CD4-positive, alpha-beta T cell treated with Interferon gamma for 1 hour (primary cell): ENCODE results near the gene SERTAD3.

ENCODE experiments used
- DNase-seq: peaks from one replicate; pipeline ENCODE4 v3.0.0-alpha.2; 2020

Gene SERTAD3

GRCh38 chr19:40407714-40408597 is 36.2 kb downstream of the SERTAD3 start:
- no peak for DNase-seq

DNA sequence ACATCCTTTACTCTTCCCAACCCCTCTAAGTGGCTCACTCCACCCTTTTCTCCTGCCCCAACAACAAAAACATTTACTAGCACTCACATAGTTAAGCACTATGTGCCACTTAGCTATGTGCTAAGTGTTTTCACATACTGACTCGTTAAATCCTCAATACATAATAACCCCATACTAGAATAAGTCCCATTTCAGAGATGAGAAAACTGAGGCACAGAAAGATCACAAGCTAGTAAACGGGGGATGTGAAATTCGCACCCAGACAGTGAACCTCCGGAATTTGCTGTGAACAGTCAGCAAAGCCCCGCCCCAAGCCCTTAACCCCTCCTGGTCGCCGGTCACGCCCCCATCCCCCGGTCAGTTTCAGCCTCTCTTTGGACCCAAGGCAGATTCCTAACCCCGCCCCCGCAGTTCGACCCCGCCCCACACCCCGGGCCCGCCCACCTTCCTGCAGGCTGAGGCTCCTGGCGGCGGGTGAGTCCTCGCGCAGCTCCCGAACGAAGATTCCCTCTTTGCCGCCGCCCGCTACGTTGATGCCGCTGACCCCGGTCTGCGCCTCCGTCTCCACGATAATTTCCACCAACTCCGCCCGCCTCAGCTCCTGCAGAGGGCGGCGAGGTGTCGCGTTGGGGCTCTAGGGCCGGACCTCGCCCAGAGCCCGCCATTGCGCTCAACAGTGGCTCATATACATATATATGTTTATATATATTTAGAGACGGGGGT is 40.7 kb downstream of the SERTAD3 start:
- DNase-seq: peak; percentile 85

DNA sequence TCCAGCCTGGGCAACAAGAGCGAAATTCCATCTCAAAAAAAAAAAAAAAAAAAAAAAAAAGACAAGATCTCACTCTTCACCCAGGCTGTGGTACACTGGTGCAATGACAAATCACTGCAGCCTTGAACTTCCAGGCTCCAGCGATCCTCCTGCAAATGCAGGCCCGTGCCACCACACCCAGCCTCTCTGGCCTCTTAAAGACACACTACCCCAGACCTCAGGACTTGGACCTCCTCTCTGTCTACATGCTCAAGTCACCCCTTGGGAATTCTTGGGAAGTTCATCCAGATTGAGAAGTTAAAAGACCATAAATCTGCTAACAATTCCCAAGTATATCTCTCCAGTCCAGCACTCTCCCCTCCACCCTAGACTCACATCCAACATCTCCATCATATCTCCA is 43.6 kb downstream of the SERTAD3 start:
- DNase-seq: no peak

DNA sequence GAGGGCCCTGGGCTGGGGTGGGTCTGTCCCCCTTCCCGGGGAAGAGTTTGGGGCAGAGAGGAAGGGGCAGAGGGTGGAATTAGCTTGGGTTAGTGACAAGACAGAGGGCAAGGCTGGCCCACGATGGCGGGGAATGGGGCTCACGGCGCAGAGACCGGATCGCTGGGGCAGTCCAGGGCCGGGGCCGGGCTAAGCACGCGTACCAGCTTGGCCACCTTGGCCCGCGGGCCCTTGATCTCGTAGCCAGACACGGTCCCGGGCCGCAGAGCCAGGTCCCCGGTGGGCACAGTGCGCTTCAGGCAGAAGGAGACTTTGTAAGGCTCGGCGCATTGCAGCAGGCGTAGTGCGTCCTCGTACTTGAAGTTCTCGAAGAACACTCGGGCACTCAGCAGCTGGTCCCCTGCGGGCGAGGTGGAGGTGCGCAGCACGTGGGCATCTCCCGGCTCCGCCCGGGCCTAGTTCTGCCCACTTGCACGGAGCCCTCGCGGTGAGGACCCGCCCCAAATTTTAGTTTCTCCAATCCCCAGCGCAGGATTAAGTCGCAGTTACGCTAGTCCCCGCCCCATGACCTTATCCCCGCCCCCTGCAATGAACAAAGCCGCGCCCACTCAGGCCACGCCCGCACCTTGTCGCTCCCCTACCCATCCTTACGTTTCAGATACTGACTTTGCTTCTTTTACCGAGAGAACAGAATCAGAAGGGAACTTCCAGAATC is 45.6 kb downstream of the SERTAD3 start:
- DNase-seq: peak; percentile 75

DNA sequence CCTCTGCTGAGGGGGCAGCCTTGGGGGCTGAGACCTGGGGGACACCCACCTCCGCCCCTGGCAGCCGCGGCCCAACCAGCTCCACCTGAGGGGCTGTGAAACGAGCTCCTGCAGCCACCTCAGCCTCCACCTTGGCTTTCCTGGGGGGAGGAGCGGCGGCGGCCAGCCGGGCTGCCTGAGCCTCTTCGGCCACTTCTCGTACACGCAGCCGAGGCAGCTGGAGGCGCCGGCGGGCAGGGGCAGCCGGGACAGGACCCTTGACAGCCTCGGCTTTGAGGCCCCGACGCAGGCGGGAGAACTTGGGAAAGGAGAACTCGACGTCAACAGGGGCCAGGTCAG is 46.6 kb downstream of the SERTAD3 start:
- no peak for DNase-seq

GRCh38 chr19:40396886-40397567 is 47.1 kb downstream of the SERTAD3 start:
- DNase-seq: no peak

DNA sequence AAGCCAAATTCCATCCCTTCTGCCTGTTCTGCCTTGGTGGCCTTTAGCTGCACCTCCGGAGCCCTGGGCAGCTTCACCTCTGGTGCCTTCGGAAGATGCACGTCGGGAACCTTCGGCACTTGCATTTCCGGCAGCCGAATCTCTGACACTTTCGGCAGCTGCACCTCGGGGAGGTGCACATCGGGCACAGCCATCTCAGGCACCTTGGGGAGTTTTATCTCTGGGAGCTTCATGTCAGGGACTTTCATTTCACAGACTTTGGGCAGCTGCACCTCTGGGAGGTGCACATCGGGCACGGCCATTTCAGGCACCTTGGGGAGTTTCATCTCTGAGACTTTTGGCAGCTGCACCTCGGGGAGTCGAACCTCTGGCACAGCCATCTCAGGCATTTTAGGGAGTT is 48.2 kb downstream of the SERTAD3 start:
- no peak for DNase-seq

DNA sequence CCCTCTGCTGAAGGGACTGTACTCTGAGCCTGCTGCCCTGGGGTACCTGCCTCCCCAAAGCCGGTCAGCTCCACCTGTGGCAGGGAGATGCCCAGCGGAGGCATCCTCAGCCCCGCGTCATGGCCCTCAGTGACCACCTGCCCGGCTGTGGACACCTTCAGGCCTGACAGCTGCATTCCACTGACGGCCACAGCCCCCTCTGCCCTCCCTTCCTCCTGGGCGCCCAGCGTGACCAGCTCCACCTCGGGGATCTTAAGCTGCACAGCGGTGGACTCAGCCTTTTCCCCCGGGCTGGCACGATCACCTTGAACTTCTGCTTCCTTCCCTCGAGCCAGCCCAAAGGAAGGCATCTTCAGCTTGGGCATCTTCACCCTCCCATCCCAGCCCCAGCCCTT is 49.3 kb downstream of the SERTAD3 start:
- DNase-seq: no peak

- no peak for DNase-seq
Observed at GRCh38 chr19:40393894-40394815, 50.0 kb downstream of the SERTAD3 start.

- DNase-seq: no peak
Observed at GRCh38 chr19:40392894-40393517, 51.1 kb downstream of the SERTAD3 start.

- DNase-seq: no peak
Observed at GRCh38 chr19:40392123-40392522, 52.0 kb downstream of the SERTAD3 start.
